ENCODE data around the gene SAYSD1.
"Not testable (repeated sequence)": the region's sequence is repeated elsewhere in the genome, so short reads cannot be mapped to it uniquely, and the experiment has no call there.

Gene SAYSD1, protein sequence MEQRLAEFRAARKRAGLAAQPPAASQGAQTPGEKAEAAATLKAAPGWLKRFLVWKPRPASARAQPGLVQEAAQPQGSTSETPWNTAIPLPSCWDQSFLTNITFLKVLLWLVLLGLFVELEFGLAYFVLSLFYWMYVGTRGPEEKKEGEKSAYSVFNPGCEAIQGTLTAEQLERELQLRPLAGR

DNA sequence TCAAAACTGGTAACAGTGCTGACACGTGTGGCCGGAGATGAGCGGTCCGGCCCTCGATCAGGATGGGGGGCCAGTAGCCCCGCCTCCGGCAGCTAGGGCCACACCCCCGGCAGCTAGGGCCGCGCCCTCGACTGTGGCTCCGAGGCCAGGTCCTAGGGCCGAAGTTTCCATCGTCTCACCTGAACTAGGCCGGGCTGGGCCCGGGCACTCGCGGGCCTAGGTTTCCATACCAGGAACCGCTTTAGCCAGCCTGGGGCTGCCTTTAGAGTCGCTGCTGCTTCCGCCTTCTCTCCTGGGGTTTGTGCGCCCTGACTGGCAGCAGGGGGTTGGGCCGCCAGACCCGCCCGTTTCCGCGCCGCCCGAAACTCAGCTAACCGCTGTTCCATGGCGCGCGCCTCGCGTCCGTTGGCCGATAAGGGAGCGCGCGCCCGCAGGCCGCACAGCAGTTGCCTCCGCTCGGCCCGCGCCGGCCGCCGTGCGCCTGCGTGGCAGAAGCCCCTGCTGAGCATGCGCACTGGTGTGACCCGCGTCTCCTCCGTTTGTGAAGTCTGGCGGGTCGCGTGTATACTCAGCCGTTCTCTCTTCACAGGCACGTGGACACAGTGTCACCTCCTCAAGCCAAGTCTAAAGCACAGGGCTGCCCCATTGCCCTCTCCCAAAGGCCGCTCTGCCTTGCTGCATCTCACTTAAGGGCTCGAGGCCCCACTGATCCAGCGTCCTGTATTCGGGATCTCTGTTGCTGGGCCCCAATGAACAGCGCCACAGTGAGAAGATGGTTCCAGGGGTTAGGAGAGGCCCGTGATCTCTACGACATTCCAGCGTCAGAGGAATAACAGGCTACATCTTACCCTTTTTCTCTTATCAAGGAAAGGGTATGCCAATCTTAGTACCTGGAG lies at the start of gene SAYSD1:
Gene SAYSD1, minus strand, starts transcription at position 483 of the 896 bp plus-strand sequence. Its CDS starts 97 bp downstream, at position 386.
- peak; percentile 96 for DNase-seq

DNA sequence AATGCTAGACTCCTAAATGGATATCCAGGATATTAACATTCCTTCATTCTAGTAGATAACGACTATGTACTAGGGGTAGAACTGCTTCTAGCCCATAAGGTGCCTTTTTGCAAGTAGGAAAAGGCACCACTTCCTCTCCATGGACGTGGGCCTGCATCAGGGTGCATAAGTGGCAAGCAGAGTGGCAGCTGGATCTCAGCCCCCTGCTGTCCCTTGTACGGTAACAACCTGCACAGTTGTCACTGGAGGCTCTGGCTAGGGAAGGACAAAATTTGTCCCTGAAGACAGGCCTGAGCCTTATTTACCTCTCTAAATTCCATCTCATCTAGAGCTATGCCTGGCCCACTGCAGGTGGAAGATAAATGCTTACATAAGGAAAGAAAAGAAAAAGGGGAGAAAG lies 42.5 kb upstream of the SAYSD1 start:
- DNase-seq = no peak

- peak; percentile 80 for DNase-seq
Measured at GRCh38 chr6:39156801-39157200, 41.8 kb upstream of the SAYSD1 start.

DNA sequence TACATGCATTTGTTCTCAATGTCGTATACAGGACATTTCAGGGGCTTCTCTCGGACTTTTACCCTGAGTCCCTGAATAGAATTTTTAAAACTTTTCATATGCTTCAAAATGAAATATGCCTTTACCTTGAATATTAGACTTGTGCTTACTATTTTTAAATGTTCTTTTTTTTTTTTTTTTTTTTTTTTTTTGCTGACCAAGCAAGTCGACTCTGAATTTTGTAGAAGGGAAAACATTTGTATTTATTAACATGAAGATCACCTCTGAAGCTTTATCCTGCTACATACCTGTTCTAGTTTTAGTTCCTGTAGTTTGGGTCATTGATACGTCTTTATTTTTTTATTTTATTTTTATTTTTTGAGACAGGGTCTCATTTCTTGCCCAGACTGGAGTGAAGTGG lies 39.7 kb upstream of the SAYSD1 start:
- DNase-seq = no peak

- no peak for DNase-seq
Measured at GRCh38 chr6:39153766-39154397, 38.9 kb upstream of the SAYSD1 start.

DNA sequence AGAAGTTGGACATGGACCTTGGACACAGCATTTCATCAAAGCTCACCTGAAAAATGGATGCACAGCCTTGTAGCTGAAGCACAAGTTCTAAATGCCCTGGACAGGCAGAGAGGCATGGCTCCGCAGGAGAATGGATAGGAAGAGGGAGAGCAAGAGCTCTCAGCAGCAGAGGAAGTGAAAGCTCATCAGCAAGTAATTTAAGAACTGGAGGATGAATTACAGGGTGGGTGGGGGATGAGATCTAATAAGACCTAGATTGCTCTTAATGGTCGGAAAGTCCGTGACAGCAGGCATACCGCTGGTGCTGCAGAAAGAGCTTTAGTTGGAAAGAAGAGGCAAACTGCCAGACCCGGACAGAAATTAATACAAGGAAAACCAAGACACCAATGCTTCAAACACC lies 37.3 kb upstream of the SAYSD1 start:
- peak; percentile 21 for DNase-seq

DNA sequence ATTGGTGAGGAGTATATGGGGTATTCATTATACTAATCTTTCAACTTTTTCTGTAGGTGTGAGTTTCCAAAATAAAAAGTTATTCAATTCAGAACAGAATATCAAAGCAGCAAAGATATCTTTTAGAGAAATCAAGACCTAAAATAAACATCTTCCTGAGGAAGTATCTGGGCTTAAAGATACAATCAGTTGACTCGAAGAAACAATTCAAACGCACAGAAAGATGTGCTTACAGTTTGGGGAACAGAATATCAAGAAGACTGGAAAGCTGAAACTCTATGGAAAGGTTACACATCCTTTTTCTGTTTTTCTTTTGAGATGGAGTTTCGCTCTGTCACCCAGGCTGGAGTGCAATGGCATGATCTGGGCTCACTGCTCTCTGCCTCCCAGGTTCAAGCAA lies 36.2 kb upstream of the SAYSD1 start:
- no peak for DNase-seq

- DNase-seq = peak; percentile 49
Measured at GRCh38 chr6:39144481-39145173, 29.6 kb upstream of the SAYSD1 start.

- no peak for DNase-seq
Measured at GRCh38 chr6:39143238-39143930, 28.4 kb upstream of the SAYSD1 start.

GRCh38 chr6:39140556-39141167 lies 25.7 kb upstream of the SAYSD1 start:
- DNase-seq = no peak

GRCh38 chr6:39137245-39137644 lies 22.3 kb upstream of the SAYSD1 start:
- no peak for DNase-seq

GRCh38 chr6:39136207-39136606 lies 21.2 kb upstream of the SAYSD1 start:
- DNase-seq = not testable (repeated sequence)

DNA sequence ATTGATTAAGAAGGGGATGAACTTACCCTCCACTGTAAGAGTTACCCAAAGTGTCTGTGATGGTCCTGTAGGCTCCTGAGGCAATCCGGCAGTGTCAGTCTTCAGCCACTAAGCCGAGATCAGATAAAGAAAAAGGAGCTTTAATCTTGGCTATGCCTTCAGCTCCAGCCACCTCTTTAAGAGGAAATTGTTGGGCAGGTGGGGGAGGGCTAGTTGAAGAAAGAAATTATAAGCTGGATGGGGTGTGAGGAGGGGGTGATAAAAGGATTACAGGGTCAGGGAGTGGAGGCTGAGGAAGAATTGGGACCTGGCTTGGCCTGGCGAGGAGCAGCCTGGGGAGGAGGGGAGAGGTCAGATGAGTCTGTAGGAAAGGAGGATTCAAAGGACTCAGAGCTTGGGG lies 19.8 kb upstream of the SAYSD1 start:
- DNase-seq = not testable (repeated sequence)

DNA sequence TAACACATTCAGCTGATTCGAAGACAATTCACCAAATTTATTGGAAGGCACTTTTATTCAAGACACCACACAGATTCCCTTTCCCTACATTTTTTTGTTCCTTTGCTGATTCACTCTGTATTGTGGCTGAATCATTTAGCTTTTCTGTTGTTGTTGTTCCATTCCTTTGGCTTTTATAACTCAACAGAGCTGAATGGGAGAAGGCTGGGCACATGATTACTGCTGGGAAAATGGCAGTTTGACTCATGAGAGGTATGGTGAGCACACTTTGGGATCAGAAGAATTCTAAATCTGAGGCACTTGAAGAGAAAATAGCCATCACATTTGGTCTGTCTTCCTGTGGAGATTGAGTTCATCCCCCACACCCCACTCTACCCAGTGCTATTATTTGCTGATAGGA lies 15.7 kb upstream of the SAYSD1 start:
- DNase-seq = no peak

GRCh38 chr6:39128832-39129231 lies 13.8 kb upstream of the SAYSD1 start:
- no peak for DNase-seq

DNA sequence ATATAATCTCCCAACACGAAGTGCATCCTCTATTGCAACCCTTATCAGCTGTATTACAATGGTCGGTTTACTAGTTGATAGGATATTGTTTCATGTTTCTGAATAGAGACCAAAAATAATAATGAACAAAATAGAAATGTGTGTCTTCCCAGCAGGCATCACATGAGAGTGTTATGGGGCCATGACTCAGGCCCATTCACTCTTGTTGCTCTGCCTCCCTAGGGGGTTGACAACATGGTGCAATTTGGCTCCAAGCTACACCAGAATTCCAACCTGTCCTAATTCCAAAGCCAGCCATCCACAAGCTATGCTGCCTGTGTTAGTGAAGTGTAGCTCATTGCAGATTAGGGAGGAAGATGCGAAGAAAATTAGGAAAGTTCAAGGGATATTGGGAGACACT lies 13.1 kb upstream of the SAYSD1 start:
- DNase-seq = no peak

GRCh38 chr6:39124114-39124513 lies 9.1 kb upstream of the SAYSD1 start:
- no peak for DNase-seq

DNA sequence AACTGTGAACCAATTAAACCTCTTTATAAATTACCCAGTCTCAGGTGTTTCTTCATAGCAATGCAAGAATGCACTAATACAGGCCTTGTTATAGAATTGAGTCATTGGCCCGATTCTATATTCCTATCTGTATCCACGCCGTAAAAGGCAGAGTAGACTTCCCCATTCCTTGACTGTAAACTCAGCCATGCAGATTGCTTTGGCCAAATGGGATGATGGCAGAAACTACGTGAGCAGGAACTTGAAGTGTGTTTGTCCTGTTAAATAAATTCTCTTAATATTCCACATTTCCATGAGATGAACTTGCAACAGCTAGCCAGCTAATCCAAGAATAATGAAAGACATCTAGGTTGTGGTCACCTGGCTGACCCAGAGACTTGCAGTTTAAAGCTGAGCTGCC lies 3.9 kb upstream of the SAYSD1 start:
- DNase-seq = no peak

GRCh38 chr6:39114388-39114703 lies 640 bp downstream of the SAYSD1 start:
- DNase-seq = no peak

DNA sequence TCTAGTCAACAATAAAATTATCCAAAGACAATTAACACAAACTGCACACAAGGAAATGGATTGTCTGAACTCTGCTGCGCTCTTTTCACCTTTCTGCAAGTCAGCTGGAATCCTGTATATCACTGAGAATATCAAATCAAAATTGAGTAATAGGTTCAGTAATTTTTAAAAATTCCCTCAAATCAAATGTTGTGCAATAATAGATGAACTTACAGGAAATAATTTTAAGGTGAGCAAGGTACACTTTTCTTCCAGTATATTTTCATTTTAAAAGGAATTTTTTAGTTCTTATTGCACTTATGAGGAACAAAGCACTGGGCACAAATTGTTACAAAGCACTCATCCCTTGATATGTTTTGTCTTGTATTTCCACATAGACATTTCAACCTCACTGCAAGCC lies 1.2 kb downstream of the SAYSD1 start:
- no peak for DNase-seq

DNA sequence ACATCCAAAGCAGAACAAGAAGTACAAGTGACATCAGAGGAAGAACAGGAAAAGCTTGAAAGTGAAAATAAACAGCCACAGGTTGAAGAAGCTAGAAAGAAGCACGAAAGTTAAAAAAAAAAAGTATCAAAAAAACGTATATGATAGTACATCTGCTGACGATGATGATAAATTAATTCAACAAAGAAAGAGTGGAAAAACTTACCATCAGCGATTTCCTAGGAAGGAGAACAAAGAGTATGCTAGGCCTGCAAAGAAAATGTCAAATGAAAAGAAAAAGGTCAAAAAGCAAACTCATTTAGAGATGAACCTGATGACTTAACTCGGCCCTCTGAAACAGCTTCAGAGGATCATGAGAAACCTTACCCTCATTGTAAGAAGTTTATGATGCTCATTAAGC lies 3.7 kb downstream of the SAYSD1 start:
- DNase-seq = no peak

DNA sequence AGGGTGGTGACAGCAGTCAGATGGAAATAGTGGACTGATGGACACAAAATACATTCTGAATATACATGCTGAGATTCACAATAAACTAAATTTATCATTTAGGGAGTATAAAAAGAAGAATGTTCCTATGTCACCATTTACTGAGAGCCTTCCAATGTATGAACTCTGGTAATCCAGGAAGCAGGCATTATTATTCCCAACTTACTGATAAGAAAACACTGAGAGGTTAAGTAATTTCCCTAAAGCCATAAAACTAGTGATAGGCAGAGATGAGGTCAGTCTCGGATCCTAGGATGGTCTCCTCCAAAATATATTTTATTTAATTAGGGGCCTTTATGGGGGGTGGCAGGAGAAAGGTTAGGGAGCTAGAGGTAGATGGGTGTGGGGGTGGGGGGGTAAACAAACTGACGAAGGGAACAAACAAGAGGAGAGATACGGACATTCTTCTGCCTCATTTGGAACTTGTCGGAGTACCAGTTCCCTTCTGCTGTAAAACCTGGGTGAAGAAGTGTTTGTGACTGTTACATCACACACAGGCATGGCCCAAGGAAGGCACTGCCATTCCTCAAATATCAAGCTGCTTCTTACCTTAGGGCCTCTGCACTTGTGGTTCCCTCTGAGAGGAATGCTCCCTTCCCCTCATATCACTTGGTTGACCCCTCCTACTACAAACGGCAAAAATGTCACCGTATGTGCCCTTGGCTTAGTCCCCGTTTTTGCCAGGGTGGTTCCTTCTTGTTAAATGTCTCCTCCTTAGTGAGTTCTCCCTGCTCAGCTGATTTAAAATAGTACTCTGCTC lies 6.7 kb downstream of the SAYSD1 start:
- no peak for DNase-seq
